Osteoblast (primary cell): ENCODE data around the gene ATG2B. TPM values are rescaled to one million over a fixed set of nuclear protein-coding genes. Genes with fewer than 3 reads are reported as not detected.

Experiments used
- DNase-seq: peaks from one replicate; pipeline ENCODE4 v3.0.0; 2011; ENCODE audit warnings: low spot score, mixed read lengths; ENCODE audit not compliant: insufficient read length; ENCODE audit errors: missing footprints
- H2AFZ ChIP-seq: 2 replicates; pipeline ENCODE4 v1.6.0; 2011; ENCODE audit warnings: mild to moderate bottlenecking, low read length
- H3K27ac ChIP-seq: 2 replicates; pipeline ENCODE4 v1.5.1; 2011; ENCODE audit warnings: mild to moderate bottlenecking, low read depth, low read length, moderate library complexity
- H3K27me3 ChIP-seq: 2 replicates; pipeline ENCODE4 v1.6.0; 2012; ENCODE audit warnings: mild to moderate bottlenecking, control low read depth, inconsistent platforms, low read length, moderate library complexity; ENCODE audit not compliant: insufficient read depth
- H3K36me3 ChIP-seq: 2 replicates; pipeline ENCODE4 v1.5.1; 2011; ENCODE audit warnings: mild to moderate bottlenecking, low read length, control low read depth, moderate library complexity; ENCODE audit not compliant: insufficient read depth
- H3K4me1 ChIP-seq: 2 replicates; pipeline ENCODE4 v1.5.1; 2011; ENCODE audit warnings: mild to moderate bottlenecking, low read length, control low read depth, moderate library complexity; ENCODE audit not compliant: insufficient read depth
- H3K4me2 ChIP-seq: 2 replicates; pipeline ENCODE4 v1.6.0; 2011; ENCODE audit warnings: mild to moderate bottlenecking, low read length; ENCODE audit not compliant: insufficient read depth
- H3K4me3 ChIP-seq: fragments of 200-600 bp; sonication (generic); 3 replicates; pipeline ENCODE4 v1.5.1; 2012; ENCODE audit warnings: mild to moderate bottlenecking, low read length, inconsistent platforms; ENCODE audit not compliant: insufficient read depth
- H3K79me2 ChIP-seq: 2 replicates; pipeline ENCODE4 v1.6.0; 2012; ENCODE audit warnings: mild to moderate bottlenecking, low read length, control low read depth, inconsistent platforms; ENCODE audit not compliant: insufficient read depth
- H3K9me3 ChIP-seq: 2 replicates; pipeline ENCODE4 v1.5.1; 2011; ENCODE audit warnings: low read depth, low read length, control low read depth
- H4K20me1 ChIP-seq: 2 replicates; pipeline ENCODE4 v1.6.0; 2012; ENCODE audit warnings: mild to moderate bottlenecking, low read length, control low read depth; ENCODE audit not compliant: insufficient read depth
- CTCF ChIP-seq: IDR thresholded peaks from 2 replicates; pipeline ENCODE4 v1.5.1; 2011; ENCODE audit warnings: mild to moderate bottlenecking, low read depth, low read length, moderate library complexity; ENCODE audit errors: extremely low read depth
- total RNA-seq: library from RNA; depleted of rRNA; stranded (reverse); fragments of >200 nt; gene quantifications from 2 replicates; pipeline ENCODE4 v1.2.3, GENCODE V29; 2012

ATG2B gene
- total RNA-seq, 1 donor: 35.1 TPM

GRCh38 chr14:96269359-96269710 is 93.8 kb downstream of the ATG2B start:
- H2AFZ ChIP-seq: peak overlapping the region; percentile 37

GRCh38 chr14:96268431-96269358 is 94.4 kb downstream of the ATG2B start:
- Histone ChIP-seq H3K27ac (peak overlapping the region; percentile 86), H3K4me1 (peaks cover 37% of the 10 kb centered on the region), H3K4me2 (peak overlapping the region; percentile 28), H4K20me1 (no peaks in the 10 kb centered on the region), H3K27me3 (no peaks in the 10 kb centered on the region), H3K36me3 (peaks cover 16% of the 10 kb centered on the region), H2AFZ (peak overlapping the region; percentile 37), H3K4me3 (no peak overlapping the region), H3K79me2 (peaks cover 2% of the 10 kb centered on the region), H3K9me3 (peaks cover 5% of the 10 kb centered on the region)
- peak; percentile 95 for DNase-seq
- TF ChIP-seq CTCF: no peak

More at GRCh38 chr14:96269359-96269710, 93.8 kb downstream of the ATG2B start:
- Histone ChIP-seq H3K4me2 (peak overlapping the region; percentile 28), H3K27ac (peak overlapping the region; percentile 86), H3K9me3 (peaks cover 5% of the 10 kb centered on the region), H3K4me1 (peaks cover 43% of the 10 kb centered on the region), H3K79me2 (peaks cover 2% of the 10 kb centered on the region), H3K27me3 (no peaks in the 10 kb centered on the region), H3K4me3 (no peak overlapping the region), H3K36me3 (peaks cover 9% of the 10 kb centered on the region), H4K20me1 (no peaks in the 10 kb centered on the region)
- no peak for DNase-seq
- TF ChIP-seq CTCF: no peak

GRCh38 chr14:96267916-96268315 is 95.2 kb downstream of the ATG2B start:
- Histone ChIP-seq H3K27me3 (no peaks in the 10 kb centered on the region), H2AFZ (no peak overlapping the region), H3K4me1 (peaks cover 31% of the 10 kb centered on the region), H3K27ac (peak overlapping the region; percentile 86), H3K4me2 (no peak overlapping the region), H3K9me3 (peaks cover 5% of the 10 kb centered on the region), H3K36me3 (peaks cover 24% of the 10 kb centered on the region), H3K4me3 (no peak overlapping the region), H4K20me1 (no peaks in the 10 kb centered on the region), H3K79me2 (peaks cover 2% of the 10 kb centered on the region)
- DNase-seq: no peak
- TF ChIP-seq CTCF: no peak

- H3K79me2 ChIP-seq: peaks cover 2% of the 10 kb centered on the region
- no peaks in the 10 kb centered on the region for H4K20me1 ChIP-seq
- H3K36me3 ChIP-seq: peaks cover 26% of the 10 kb centered on the region
- no peak overlapping the region for H2AFZ ChIP-seq
- no peak for TF ChIP-seq CTCF
- peaks cover 30% of the 10 kb centered on the region for H3K4me1 ChIP-seq
- no peak overlapping the region for H3K4me2 ChIP-seq
- H3K4me3 ChIP-seq: no peak overlapping the region
- H3K27ac ChIP-seq: peak overlapping the region; percentile 86
- no peak for DNase-seq
- no peaks in the 10 kb centered on the region for H3K27me3 ChIP-seq
- H3K9me3 ChIP-seq: peaks cover 4% of the 10 kb centered on the region
These were observed 95.8 kb downstream of the ATG2B start for GRCh38 chr14:96267336-96267735.
